Inferior parietal cortex (tissue), 1 donor: ENCODE data around the gene FERMT2.

ENCODE experiments used
- DNase-seq: peaks from one replicate; pipeline ENCODE4 v3.0.0-alpha.2; 2016; ENCODE audit errors: extremely low spot score

Gene FERMT2, protein sequence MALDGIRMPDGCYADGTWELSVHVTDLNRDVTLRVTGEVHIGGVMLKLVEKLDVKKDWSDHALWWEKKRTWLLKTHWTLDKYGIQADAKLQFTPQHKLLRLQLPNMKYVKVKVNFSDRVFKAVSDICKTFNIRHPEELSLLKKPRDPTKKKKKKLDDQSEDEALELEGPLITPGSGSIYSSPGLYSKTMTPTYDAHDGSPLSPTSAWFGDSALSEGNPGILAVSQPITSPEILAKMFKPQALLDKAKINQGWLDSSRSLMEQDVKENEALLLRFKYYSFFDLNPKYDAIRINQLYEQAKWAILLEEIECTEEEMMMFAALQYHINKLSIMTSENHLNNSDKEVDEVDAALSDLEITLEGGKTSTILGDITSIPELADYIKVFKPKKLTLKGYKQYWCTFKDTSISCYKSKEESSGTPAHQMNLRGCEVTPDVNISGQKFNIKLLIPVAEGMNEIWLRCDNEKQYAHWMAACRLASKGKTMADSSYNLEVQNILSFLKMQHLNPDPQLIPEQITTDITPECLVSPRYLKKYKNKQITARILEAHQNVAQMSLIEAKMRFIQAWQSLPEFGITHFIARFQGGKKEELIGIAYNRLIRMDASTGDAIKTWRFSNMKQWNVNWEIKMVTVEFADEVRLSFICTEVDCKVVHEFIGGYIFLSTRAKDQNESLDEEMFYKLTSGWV

DNA sequence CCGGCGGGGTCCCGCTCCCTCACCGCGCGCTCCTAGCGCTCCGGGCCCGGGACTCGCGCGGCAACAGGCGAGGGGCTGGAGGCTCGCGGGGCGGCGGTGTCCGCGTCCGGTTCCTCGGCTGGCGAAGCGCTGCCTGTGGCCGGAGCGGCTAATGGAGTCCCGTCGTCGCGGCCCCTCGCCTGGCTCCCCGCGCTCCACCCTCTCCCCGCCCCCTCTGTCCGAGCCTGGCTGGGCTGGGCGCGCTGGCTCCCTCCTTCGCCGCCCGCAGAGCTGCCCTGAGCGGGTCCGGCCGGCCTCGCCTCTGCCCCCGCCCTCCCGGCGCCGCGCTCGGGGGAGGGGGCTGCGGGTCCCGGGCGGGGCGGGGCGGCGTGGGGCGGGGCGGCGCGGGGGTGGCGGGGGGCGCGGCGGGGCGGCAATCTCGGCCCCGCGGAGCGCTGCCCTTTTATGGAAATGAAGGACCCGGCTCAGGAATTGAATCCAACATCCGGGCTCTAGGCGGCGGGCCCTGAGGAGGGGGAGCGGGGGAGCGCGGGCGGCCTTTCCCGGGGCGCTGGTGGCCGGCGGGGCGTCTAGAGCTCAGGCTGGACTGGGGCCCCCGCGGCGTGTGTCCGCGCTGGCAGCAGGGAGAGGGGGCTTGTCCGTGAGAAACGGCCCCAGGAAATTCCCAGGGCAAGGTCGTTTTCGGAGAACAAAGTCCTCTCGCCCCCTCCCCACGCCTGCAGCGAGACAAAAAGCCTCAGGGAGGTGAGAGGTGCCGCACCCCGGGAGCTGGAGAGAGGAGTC is at the start of gene FERMT2:
FERMT2 (minus strand) TSS at position 153 of the 783 bp plus-strand sequence. CDS start 482 bp downstream, outside the sequence.
- DNase-seq, result peak; percentile 76

DNA sequence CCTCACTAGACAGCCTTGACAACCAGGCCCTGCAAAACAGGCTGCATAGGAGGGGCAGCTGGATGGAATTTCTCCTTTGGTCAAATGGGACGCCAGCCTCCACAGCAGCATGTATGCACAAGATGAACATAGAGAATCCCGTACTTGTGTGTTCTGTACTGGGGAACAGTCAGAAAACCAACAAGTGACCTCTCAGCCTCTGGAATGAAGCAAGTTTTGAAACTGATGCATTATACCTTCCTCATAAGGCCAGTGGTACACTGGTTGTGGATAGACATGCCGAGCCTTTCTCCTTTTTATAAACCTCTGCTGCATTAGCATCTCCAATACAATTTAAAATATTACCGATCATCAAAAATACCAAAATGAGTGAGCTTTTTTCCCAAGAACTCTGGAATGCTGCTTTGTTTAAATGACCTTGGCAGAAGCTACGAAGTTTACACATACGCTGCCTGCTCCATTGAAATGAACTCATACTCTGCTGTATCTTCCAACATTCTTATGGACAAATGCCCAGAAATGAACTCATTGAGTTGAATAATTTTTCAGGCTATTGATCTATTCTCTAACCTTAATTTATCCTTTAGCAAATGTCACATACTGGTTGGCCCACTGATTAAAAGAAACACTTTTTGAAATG is 47.6 kb upstream of the FERMT2 start:
- DNase-seq, result no peak

DNA sequence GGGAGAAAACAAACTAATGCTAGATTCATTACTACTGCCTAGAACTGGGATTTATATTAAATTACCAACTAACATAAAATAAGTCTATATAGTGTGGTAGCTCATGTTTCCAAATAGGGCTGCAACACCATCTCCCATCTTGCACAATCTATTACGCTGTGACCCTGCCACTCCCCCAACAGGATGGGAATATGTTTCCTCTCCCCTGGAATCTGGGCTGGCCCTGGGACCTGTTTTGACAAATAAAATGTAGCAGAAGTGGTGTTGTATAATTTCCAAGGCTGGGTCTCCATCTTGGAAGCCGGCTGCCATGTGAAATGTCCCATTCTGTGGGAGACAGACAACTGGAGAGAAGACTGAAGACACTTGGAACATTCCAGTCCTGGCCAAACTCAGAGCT is 45.6 kb upstream of the FERMT2 start:
- DNase-seq, result no peak

DNA sequence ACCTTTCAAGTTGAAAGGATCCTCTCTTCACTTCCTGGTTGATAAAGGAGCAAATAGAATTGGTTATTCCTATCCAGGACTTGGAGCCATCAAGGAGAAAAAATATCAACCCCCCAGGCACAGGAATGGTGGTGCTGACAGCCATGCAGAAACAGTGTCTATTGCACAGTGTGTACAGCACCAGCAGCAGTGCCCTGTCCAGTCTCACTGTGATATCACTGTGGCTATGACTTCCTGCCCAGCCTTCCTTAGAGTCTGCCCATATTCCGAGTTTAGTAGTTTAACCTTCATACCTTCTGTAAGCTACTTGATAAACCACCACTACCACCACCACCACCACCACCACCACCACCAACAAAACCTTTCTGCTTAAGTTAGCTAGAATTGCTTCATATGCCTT is 45.1 kb upstream of the FERMT2 start:
- DNase-seq, result no peak

DNA sequence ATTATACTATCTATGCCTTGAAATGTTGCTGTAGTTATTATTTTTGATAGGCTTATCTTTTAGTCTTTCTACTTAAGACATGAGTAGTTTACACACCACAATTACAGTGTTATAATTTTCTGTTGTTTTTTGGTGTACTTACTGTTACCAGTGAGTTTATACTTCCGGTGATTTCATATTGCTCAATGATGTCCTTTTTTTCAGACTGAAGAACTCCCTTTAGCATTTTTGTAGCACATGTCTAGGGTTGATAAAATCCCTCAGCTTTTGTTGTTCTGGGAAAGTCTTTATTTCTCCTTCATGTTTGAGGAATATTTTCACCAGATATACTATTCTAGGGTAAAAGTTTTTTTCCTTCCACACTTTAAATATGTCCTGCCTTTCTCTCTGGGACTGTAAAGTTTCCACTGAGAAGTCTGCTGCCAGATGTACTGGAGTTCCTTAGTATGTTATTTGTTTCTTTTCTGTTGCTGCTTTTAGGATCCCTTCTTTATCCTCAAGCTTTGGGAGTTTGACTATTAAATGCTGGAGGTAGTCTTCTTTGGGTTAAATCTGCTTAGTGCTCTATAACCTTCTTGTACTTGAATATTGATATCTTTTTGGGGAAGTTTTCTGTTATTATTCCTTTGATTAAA is 41.5 kb upstream of the FERMT2 start:
- no peak for DNase-seq

DNA sequence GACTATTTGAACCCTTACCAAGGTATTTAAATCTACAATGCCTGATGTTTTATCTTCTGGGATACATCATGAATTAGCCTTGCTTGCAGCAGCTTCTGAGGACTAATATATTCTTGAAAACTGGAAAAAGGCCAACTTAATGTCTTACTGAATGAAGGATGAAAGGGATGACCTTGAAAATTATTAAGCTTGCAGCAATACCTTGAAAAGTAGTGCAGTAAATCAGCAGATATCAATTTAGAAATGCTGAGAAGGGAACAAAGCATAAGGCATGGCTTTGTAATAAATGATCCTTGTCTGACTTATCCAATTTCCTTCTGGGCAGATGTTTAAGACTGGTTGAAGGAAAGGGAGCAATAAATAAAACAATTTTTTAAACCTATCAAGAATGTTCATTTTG is 37.3 kb upstream of the FERMT2 start:
- DNase-seq, result no peak

DNA sequence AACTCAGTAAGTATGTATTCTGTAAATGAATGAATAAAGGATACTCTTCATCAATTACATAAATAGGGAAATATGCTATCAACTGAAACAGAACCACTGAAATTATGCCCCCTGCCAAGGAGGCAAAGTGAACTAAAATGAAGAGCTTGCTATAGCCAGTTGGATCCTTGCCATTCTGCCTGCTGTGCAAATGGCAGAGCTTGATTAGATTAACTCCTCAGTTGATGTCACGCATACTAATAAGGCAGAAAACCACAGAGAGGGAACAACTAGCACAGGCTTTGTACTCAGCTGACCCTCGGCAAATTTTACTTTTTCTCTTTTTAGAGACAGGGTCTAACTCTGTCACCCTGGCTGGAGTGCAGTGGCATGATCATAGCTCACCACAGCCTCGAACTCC is 36.7 kb upstream of the FERMT2 start:
- no peak for DNase-seq

DNA sequence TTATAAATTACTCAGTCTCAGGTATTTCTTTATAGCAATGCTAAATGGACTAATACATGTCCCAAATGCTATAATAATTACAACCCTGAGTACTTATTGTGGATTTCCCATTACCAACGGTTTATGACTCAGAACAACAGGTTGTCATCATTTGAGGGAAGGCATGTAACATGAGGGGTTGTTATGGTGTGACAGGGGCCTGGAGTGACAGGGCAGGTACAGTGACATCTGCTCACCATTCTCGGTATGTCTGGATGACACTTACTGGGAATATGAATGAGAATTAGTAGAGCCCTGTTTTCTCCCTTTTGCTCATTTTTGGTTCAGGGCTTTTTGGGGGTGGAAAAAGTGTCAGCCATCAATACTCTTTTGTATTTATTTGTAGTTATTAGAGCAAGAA is 36.2 kb upstream of the FERMT2 start:
- no peak for DNase-seq

DNA sequence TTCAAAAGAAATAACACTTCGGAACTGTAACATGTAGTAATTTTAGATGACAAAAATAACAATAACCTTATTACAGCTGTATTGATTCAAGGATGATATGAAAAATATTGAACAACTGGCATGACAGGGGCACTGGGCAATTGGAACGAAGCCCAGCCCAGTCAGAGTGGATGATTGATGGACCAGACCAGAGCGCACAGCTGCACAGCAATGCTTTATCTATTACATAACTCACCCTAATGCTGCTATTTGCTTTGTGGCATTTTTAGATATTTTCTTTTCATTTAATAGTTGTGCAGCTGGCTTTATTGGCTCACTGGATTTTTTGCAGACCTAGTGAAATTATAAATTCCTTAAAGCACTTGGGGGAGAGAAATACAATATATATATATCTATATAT is 26.9 kb upstream of the FERMT2 start:
- no peak for DNase-seq

DNA sequence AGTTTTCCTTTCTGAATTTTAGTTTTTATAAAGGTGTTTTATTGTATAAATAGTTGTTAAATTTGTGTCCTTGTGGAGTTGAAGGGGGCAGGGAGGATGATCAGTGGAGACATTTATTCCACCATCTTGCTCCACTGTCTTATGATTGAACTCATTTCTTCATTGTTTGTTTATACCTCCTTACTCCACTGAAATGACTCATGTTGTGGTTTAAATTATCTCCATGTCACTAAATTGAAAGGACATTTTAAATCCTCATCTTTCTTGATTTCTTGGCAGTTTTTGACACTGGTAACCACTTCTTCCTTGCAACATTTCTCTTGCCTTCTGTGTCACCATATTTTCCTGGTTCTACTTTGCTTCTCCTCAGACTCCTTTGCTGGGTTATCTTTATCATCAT is 23.6 kb upstream of the FERMT2 start:
- no peak for DNase-seq

DNA sequence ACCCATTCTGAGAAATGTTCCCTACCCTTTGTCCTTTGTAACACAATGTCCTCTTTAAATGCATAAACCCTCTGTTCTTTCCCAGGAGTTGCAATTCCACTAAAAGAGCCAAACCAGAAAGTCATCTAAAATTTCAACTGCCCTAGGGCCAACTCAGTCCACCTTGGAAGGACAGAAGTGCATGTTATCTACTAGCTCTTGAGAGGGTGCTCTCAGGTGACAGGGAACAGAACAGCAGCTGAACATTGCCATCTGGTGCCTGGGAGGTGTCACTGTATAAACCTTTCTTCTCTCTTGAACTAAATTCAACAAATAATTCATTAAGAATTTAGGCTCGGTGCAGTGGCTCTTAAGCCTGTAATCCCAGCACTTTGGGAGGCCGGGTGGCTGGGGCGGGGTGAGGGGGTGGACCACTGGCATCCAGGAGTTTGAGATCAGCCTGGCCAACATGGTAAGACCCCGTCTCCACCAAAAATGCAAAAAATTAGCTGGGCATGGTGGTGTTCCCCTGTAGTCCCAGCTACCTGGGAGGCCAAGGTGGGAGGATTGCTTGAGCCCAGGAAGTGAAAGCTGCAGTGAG is 10.3 kb upstream of the FERMT2 start:
- DNase-seq, result peak; percentile 47

DNA sequence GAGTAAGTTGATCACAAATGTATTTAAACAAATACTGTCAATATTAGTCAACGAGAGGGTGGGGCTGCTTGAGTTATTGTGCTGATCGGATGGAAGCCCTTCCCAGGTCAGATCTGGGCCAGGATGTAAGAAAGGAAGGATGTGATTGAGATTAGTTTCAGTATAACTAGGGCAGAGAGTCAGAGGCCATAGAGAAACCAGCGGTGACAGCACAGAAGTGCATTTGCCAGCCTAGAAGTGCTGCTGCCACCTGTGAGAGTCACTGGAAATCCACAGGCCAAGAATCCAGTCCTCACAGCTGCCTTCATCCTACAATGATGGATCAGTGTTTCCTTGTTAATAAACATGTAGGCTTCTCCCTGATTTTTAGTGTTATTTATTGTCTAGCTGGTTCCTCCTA is 9.8 kb upstream of the FERMT2 start:
- DNase-seq, result no peak

DNA sequence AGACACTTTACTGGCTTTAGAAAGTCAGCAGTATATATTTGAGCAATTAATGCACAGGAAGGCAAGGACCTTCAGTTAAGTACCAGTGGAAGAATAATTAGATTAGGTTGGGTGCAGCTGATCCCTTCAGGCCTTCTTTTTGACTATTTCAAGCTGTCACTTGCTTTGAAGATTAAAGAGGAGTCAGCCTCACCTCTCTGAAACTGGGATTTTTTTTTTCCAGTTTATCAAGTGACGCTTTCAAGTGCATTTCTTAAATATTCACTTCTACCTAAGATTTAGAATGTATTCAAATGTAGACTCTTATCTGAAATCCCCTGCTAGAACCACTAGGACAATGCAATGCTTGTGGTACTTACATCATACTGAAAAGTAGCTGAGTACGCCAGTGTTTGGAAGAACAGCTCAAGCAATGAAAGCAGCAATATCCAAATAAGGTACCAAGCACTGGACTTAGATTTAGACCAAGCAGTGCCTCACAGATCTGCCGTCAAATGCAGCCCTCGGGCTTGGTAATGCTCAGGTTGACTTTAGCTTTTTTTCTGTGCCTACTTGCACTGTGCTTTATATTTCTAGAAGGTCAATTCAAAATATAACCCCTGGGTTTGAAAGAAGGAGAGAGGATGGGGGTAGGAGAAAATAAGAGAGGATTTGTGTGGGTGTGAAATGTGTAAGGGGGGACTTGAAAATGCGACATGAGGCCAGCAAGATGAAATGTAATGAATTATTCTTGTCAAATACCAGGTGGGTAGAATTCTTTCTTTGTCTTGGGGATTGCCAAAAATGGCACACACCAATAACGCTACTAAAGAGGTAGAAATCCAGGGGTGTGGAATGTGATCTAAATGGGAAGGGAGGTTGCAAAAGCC is 3.7 kb upstream of the FERMT2 start:
- DNase-seq, result no peak

DNA sequence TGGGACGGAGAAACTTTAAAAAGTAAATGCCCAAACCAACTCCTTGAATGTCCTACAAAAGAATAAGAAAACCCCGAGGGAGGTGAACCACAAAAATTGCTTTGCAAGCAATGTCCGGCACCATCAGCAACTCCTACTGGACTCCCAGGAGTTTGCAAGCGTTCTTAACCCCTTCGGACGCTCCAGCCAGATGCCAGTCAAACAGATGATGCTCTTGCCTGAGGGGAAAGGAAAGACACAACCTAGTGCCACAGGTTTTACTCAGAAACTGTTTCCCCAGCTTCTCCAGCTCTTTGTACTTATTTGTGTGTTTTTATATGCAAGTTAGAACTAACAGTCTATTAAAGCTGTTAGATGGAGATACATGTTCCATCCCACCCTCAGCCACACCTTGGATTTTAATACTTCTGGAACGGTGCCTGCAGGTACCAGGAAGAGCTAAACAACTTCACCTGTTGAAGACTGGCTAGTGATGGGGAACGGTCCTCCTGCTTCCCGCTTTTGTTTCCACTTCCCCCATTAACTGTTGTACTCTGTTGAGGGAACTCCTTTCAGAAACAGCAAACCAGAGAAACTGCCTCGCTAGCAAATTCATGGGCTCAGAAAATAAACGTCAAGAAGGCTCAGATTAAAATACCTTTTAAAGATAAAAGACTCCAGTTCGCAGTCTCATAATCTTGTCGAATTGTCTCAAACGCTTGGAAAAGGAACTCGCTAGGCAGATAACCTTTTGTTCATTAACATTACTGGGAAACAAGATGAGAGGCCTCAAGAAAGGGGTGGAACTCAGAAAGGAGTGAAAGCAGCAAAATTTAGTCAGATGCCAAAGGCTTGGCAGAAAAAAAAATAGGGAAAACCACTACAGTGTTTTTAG is 1.1 kb upstream of the FERMT2 start:
- DNase-seq, result peak; percentile 75

DNA sequence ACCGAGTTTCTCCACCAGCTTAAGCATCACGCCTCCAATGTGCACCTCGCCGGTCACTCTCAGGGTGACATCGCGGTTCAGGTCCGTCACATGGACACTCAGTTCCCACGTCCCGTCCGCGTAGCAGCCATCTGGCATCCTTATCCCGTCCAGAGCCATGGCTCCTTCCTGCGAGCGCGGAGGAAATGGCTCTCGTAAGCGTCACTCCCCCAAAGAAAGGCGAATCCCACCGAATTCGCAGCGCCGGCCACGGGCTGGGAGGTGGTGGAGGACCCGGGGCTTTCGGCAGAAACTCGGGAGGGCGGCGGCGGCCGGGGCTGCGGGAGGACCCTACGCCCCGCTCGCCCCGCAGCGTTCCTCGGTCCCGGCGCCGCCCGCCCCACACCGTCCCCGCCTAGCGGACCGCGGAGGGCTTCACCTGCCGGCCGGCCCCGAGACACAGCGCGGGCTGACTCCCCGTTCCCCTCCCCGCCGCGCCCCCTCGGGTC is 396 bp downstream of the FERMT2 start:
- DNase-seq, result no peak

DNA sequence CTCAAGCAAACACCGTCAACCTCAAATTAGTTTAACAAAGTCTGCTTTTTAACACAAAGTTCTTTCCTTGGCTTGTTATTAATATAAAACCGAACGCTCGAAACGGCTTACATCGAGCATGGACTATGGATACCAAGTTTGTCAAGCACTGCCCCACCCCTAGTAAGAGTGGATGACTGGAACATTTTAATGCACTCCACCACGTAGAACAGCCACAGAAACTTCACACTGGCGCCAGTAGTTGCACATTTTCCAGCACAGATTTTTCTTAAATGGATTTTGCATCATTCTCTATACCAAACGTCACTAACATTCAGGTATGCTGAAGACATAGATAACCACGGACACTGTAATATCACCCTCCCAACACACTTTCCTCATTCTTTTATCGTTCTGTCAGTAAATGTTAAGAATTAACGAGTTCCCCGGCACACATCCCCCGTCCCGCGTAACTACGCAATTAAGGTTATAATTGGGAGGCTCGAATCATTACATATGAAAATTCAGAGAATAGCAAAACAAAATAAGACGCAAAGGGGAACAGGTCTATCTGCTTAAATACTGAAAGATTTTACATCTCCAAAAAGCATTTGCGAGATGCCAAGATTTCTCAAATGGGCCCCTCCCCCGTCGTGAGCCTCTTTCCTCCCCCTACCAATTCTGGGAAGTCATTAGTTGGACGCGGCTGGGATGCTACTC is 990 bp downstream of the FERMT2 start:
- peak; percentile 68 for DNase-seq

DNA sequence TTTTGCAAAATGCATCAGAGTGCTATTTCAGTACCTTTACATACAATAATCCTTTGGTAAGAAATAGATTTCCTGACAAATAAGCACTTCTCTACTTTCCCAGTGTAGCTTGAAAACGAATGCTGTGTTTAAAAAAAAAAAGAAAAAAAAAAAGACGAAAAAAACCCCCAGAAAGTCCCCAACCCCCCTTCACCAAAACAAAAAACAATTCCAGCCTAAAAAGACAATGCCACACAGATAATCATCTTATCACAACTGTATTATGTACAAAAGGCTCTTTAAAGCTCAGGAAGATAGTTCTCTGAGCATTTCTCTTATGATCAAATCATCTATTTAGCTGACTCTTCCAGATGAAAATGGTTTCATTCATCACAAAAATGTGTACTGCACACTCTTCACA is 1.6 kb downstream of the FERMT2 start:
- DNase-seq, result no peak

DNA sequence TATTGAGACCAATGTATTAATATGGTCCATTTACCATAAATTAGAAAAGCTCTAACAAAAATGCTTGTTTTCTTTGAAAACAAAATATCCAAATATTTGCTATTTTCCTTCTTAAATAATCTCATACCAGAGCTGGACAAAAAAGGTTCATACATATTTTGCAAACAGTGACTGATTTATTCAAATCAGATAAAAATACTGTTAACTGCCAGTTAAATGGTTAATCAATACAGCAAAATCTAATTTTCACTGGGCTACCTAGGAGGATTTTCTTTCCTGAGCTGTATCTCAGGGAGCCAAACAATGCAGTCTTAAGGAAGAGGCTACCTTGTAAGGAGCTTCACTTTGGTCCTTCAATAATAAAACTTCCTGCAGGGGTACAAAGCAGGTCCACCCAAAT is 2.0 kb downstream of the FERMT2 start:
- DNase-seq, result no peak
